HG02885 (cell line): ENCODE data around the gene CSMD2.

Experiments used
- ATAC-seq: cut with Tn5 transposase; IDR thresholded peaks from one replicate; pipeline ENCODE4 v1.9.1; 2021; ENCODE audit warnings: mild to moderate bottlenecking; ENCODE audit not compliant: unreplicated experiment, poor library complexity

The CSMD2 gene

GRCh38 chr1:33601751-33602150, 563.3 kb downstream of the CSMD2 start:
- ATAC-seq: no peak

GRCh38 chr1:33599516-33600115, 565.4 kb downstream of the CSMD2 start:
- no peak for ATAC-seq

- no peak for ATAC-seq
These were observed 576.3 kb downstream of the CSMD2 start for GRCh38 chr1:33588726-33589125.

GRCh38 chr1:33586795-33587194, 578.2 kb downstream of the CSMD2 start:
- ATAC-seq: no peak

GRCh38 chr1:33586106-33586505, 578.9 kb downstream of the CSMD2 start:
- ATAC-seq: no peak

GRCh38 chr1:33583567-33583966, 581.5 kb downstream of the CSMD2 start:
- ATAC-seq: no peak

GRCh38 chr1:33578557-33579448, 586.2 kb downstream of the CSMD2 start:
- no peak for ATAC-seq

- ATAC-seq: no peak
These were observed 587.4 kb downstream of the CSMD2 start for GRCh38 chr1:33577663-33578062.

- ATAC-seq: no peak
These were observed 588.0 kb downstream of the CSMD2 start for GRCh38 chr1:33576821-33577599.

GRCh38 chr1:33575324-33575879, 589.6 kb downstream of the CSMD2 start:
- ATAC-seq: no peak

- no peak for ATAC-seq
These were observed 591.4 kb downstream of the CSMD2 start for GRCh38 chr1:33573661-33574060.

- ATAC-seq: no peak
These were observed 592.6 kb downstream of the CSMD2 start for GRCh38 chr1:33572387-33572786.

GRCh38 chr1:33569331-33569730, 595.7 kb downstream of the CSMD2 start:
- ATAC-seq: no peak

- no peak for ATAC-seq
These were observed 601.3 kb downstream of the CSMD2 start for GRCh38 chr1:33563699-33564098.

GRCh38 chr1:33562563-33562962, 602.5 kb downstream of the CSMD2 start:
- no peak for ATAC-seq

GRCh38 chr1:33561576-33561975, 603.5 kb downstream of the CSMD2 start:
- no peak for ATAC-seq

- no peak for ATAC-seq
These were observed 604.4 kb downstream of the CSMD2 start for GRCh38 chr1:33560680-33561079.

GRCh38 chr1:33548721-33549120, 616.3 kb downstream of the CSMD2 start:
- ATAC-seq: no peak

GRCh38 chr1:33548319-33548718, 616.7 kb downstream of the CSMD2 start:
- ATAC-seq: no peak

GRCh38 chr1:33547576-33547975, 617.5 kb downstream of the CSMD2 start:
- no peak for ATAC-seq

- no peak for ATAC-seq
These were observed 623.1 kb downstream of the CSMD2 start for GRCh38 chr1:33541966-33542365.
